ENCODE data around the gene PEX5L.

- TF ChIP-seq, protein P1, sequence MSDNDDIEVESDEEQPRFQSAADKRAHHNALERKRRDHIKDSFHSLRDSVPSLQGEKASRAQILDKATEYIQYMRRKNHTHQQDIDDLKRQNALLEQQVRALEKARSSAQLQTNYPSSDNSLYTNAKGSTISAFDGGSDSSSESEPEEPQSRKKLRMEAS (IDR thresholded peaks at IDR 0.05; ENCODE audit: low read depth, low read length): no peak
- TF ChIP-seq CTCF (IDR thresholded peaks at IDR 0.05 in 2 of 3, conservative IDR thresholded peaks at IDR 0.05 in 1 of 3; ENCODE audit: control insufficient read depth in 2 of 3, extremely low read depth in 1 of 3, insufficient read depth in 1 of 3, low read depth in 3 of 3, low read length in 3 of 3) (no peak), POLR2A (IDR thresholded peaks at IDR 0.05; ENCODE audit: low read depth, low read length) (no peak)
Measured at GRCh38 chr3:180048103-180048502, 11.4 kb upstream of the PEX5L start.
